Esophagus muscularis mucosa (tissue), 4 donors: ENCODE data around the gene AMIGO1. TPM values are rescaled to one million over a fixed set of nuclear protein-coding genes. Genes with fewer than 3 reads are reported as not detected.

Experiments
- DNase-seq: peaks from one replicate; pipeline ENCODE4 v3.0.0-alpha.2; 2017; ENCODE audit errors: extremely low spot score
- H3K27ac ChIP-seq, 4 donors: fragments of 200-600 bp; sonication (generic); replicated peaks in 1 of 4; 1 replicate in 3 of 4; 2 replicates in 1 of 4; pipeline ENCODE4 v1.5.1; 2016 to 2019; ENCODE audit warnings: mild to moderate bottlenecking in 1 of 4
- H3K27me3 ChIP-seq, 4 donors: fragments of 200-600 bp; sonication (generic); one replicate each; pipeline versions ENCODE4 v1.5.1 to v1.6.0; 2016 to 2019
- H3K36me3 ChIP-seq, 4 donors: fragments of 200-600 bp; sonication (generic); one replicate each; pipeline ENCODE4 v1.5.1; 2016 to 2019
- H3K4me1 ChIP-seq, 4 donors: fragments of 200-600 bp; sonication (generic); one replicate each; pipeline ENCODE4 v1.5.1; 2016 to 2019
- H3K4me3 ChIP-seq, 4 donors: fragments of 200-600 bp; sonication (generic); 1 replicate in 2 of 4; 2 replicates in 2 of 4; pipeline ENCODE4 v1.5.1; 2016 to 2019; ENCODE audit warnings: mild to moderate bottlenecking in 4 of 4, moderate library complexity in 1 of 4
- H3K9me3 ChIP-seq, 4 donors: fragments of 200-600 bp; sonication (generic); 1 replicate in 3 of 4; 2 replicates in 1 of 4; pipeline ENCODE4 v1.5.1; 2016 to 2019
- CTCF ChIP-seq, 3 experiments: fragments of 200-600 bp in 2 of 3; fragments of 450-650 bp in 1 of 3; sonication (generic) in 2 of 3; IDR thresholded peaks; one replicate each; pipeline ENCODE4 v1.5.1; 2017 to 2019; ENCODE audit warnings: antibody characterized with exemption in 3 of 3, mild to moderate bottlenecking in 2 of 3, moderate library complexity in 1 of 3
- EP300 ChIP-seq: sonication (generic); formaldehyde crosslinking; IDR thresholded peaks from one replicate; pipeline ENCODE4 v1.6.1; 2017; ENCODE audit warnings: antibody characterized with exemption
- POLR2A ChIP-seq: fragments of 450-650 bp; IDR thresholded peaks from one replicate; pipeline ENCODE4 v1.6.1; 2017; ENCODE audit warnings: antibody characterized with exemption, moderate library complexity, mild to moderate bottlenecking, low read depth
- POLR2AphosphoS5 ChIP-seq, 2 donors: sonication (generic); formaldehyde crosslinking; IDR thresholded peaks; one replicate each; pipeline ENCODE4 v1.6.1; 2017; ENCODE audit warnings: antibody characterized with exemption in 2 of 2
- WGBS: methylation state at CpG from one replicate; pipeline ENCODE4 v1.1.5; 2018; 5-methylcytosine and 5-hydroxymethylcytosine counted together
- intact Hi-C: fragments of 100-400 bp; cut with DNase I; formaldehyde crosslinking; loops from one replicate; pipeline ENCODE4 v1.15.1; 2023
- total RNA-seq, 4 donors: library from RNA; depleted of rRNA; stranded (reverse); fragments of >200 nt; gene quantifications; one replicate each; pipeline versions ENCODE4 v1.1.0 to v1.2.1, GENCODE V29; 2016

AMIGO1 gene
- total RNA-seq: 10 to 100 TPM in 2 of 4 donors, 1 to 10 TPM in 2; 8.4 to 23.7 (median 14.0) TPM

GRCh38 chr1:109509176-109510134 is at the start of gene AMIGO1:
Gene AMIGO1 (minus strand): TSS chr1:109509727. CDS start chr1:109508912, 815 bp downstream.
- WGBS: 4% methylated on average over 12 of the region's 100 CpGs
- intact Hi-C loops: no loop called here
- peak within 1 kb of the TSS; percentile 69 to 76 (median 74) for H3K27ac ChIP-seq
- peaks cover 15 to 42% (median 26%) of the 10 kb centered on the region in 4 donors for H3K4me1 ChIP-seq
- DNase-seq: no peak
- peak within 1 kb of the TSS; percentile 79 to 91 (median 81) for H3K4me3 ChIP-seq
- no peaks in the 10 kb centered on the region for H3K9me3 ChIP-seq
- no peak for TF ChIP-seq POLR2A
- no peak for TF ChIP-seq POLR2AphosphoS5 (IDR thresholded peaks at IDR 0.05)
- TF ChIP-seq EP300: no peak
- TF ChIP-seq CTCF (IDR thresholded peaks at IDR 0.05): no peak
- H3K36me3 ChIP-seq: peaks cover 0 to 5% (median 0%) of the 10 kb centered on the region in 4 donors
- H3K27me3 ChIP-seq: no peaks in the 10 kb centered on the region

GRCh38 chr1:109557520-109557919 is 48.0 kb upstream of the AMIGO1 start:
- no peak for DNase-seq
- no peak overlapping the region for H3K27ac ChIP-seq
- H3K36me3 ChIP-seq: no peaks in the 10 kb centered on the region
- H3K9me3 ChIP-seq: no peaks in the 10 kb centered on the region
- WGBS: 96% methylated on average over 5 of the region's 5 CpGs
- no peaks in the 10 kb centered on the region for H3K27me3 ChIP-seq
- TF ChIP-seq CTCF (IDR thresholded peaks at IDR 0.05) (no peak), POLR2AphosphoS5 (IDR thresholded peaks at IDR 0.05) (no peak), POLR2A (no peak), EP300 (no peak)
- intact Hi-C loops: no loop called here
- H3K4me3 ChIP-seq: no peak overlapping the region
- H3K4me1 ChIP-seq: peaks cover 3 to 64% (median 53%) of the 10 kb centered on the region in 4 donors

GRCh38 chr1:109556563-109556962 is 47.0 kb upstream of the AMIGO1 start:
- intact Hi-C loops: no loop called here
- Histone ChIP-seq H3K4me3 (no peak overlapping the region), H3K36me3 (no peaks in the 10 kb centered on the region), H3K27ac (no peak overlapping the region), H3K27me3 (no peaks in the 10 kb centered on the region), H3K4me1 (peaks cover 0 to 66% (median 49%) of the 10 kb centered on the region in 4 donors), H3K9me3 (no peaks in the 10 kb centered on the region)
- no peak for TF ChIP-seq POLR2AphosphoS5 (IDR thresholded peaks at IDR 0.05)
- no peak for TF ChIP-seq CTCF (IDR thresholded peaks at IDR 0.05)
- no peak for DNase-seq
- WGBS: 86% methylated on average over 2 of the region's 2 CpGs

GRCh38 chr1:109548321-109549267 is 39.1 kb upstream of the AMIGO1 start, which contains the start of gene GNAI3:
Gene GNAI3 (plus strand): TSS chr1:109548615. CDS start chr1:109548721, 106 bp downstream.
- peaks cover 21 to 59% (median 56%) of the 10 kb centered on the region in 4 donors for H3K4me1 ChIP-seq
- H3K36me3 ChIP-seq: no peaks in the 10 kb centered on the region
- DNase-seq: peak; percentile 98
- peak within 1 kb of the TSS; percentile 94 to 96 (median 96) for H3K27ac ChIP-seq
- peak within 1 kb of the TSS; percentile 86 to 96 (median 92) for H3K4me3 ChIP-seq
- intact Hi-C loops: loop anchor here (2.0 to 10.0 kb wide), 2 partner anchors 72 to 436 kb away; partner anchors contain the start of gene AHCYL1
- no peaks in the 10 kb centered on the region for H3K27me3 ChIP-seq
- TF ChIP-seq CTCF (IDR thresholded peaks at IDR 0.05) (peak in 2 of 3 experiments; percentile 1 to 8), POLR2A (peak; percentile 90), POLR2AphosphoS5 (IDR thresholded peaks at IDR 0.05) (peak; percentile 99), EP300 (no peak)
- under 1% methylated on average over 55 of the region's 68 CpGs for WGBS
- no peaks in the 10 kb centered on the region for H3K9me3 ChIP-seq
